ENCODE results near the gene TOMM20L. TPM values are rescaled to one million over a fixed set of nuclear protein-coding genes. Genes with fewer than 3 reads are reported as not detected.
A peak's percentile ranks its signal among the peaks of the same experiment; 100 is the strongest.

The TOMM20L gene
- total RNA-seq, 1 donor from 2014 or later = not detected

GRCh38 chr14:58364316-58364715, 31.4 kb upstream of the TOMM20L start:
- Histone ChIP-seq H3K27me3 (ENCODE audit: control insufficient read depth, insufficient read depth, low read length) (no peaks in the 10 kb centered on the region), H3K36me3 (ENCODE audit: control insufficient read depth, insufficient read depth, low read length) (peaks cover 1% of the 10 kb centered on the region), H3K4me3 (ENCODE audit: low read depth, low read length) (no peak overlapping the region)
- no peak for DNase-seq (ENCODE audit: low read depth)
- TF ChIP-seq CTCF (IDR thresholded peaks at IDR 0.05; ENCODE audit: insufficient read depth, low read length, poor library complexity, severe bottlenecking) = no peak

GRCh38 chr14:58367296-58367695, 28.4 kb upstream of the TOMM20L start:
- H3K27me3 ChIP-seq (ENCODE audit: control insufficient read depth, insufficient read depth, low read length) = no peaks in the 10 kb centered on the region
- TF ChIP-seq CTCF (IDR thresholded peaks at IDR 0.05; ENCODE audit: insufficient read depth, low read length, poor library complexity, severe bottlenecking) = no peak
- no peak for DNase-seq (ENCODE audit: low read depth)
- no peak overlapping the region for H3K4me3 ChIP-seq (ENCODE audit: low read depth, low read length)
- peaks cover 1% of the 10 kb centered on the region for H3K36me3 ChIP-seq (ENCODE audit: control insufficient read depth, insufficient read depth, low read length)

- DNase-seq (ENCODE audit: low read depth) = no peak
- H3K36me3 ChIP-seq (ENCODE audit: control insufficient read depth, insufficient read depth, low read length) = peaks cover 1% of the 10 kb centered on the region
- no peaks in the 10 kb centered on the region for H3K27me3 ChIP-seq (ENCODE audit: control insufficient read depth, insufficient read depth, low read length)
- no peak overlapping the region for H3K4me3 ChIP-seq (ENCODE audit: low read depth, low read length)
- no peak for TF ChIP-seq CTCF (IDR thresholded peaks at IDR 0.05; ENCODE audit: insufficient read depth, low read length, poor library complexity, severe bottlenecking)
These were observed 26.8 kb upstream of the TOMM20L start for GRCh38 chr14:58368956-58369355.

GRCh38 chr14:58376791-58377190, 18.9 kb upstream of the TOMM20L start:
- H3K36me3 ChIP-seq (ENCODE audit: control insufficient read depth, insufficient read depth, low read length) = peaks cover 1% of the 10 kb centered on the region
- no peak for DNase-seq (ENCODE audit: low read depth)
- no peaks in the 10 kb centered on the region for H3K27me3 ChIP-seq (ENCODE audit: control insufficient read depth, insufficient read depth, low read length)
- H3K4me3 ChIP-seq (ENCODE audit: low read depth, low read length) = no peak overlapping the region
- no peak for TF ChIP-seq CTCF (IDR thresholded peaks at IDR 0.05; ENCODE audit: insufficient read depth, low read length, poor library complexity, severe bottlenecking)

GRCh38 chr14:58390830-58391229, 4.9 kb upstream of the TOMM20L start:
- TF ChIP-seq CTCF (IDR thresholded peaks at IDR 0.05; ENCODE audit: insufficient read depth, low read length, poor library complexity, severe bottlenecking) = no peak
- H3K27me3 ChIP-seq (ENCODE audit: control insufficient read depth, insufficient read depth, low read length) = no peaks in the 10 kb centered on the region
- no peaks in the 10 kb centered on the region for H3K36me3 ChIP-seq (ENCODE audit: control insufficient read depth, insufficient read depth, low read length)
- DNase-seq (ENCODE audit: low read depth) = no peak
- no peak overlapping the region for H3K4me3 ChIP-seq (ENCODE audit: low read depth, low read length)

- Histone ChIP-seq H3K4me3 (ENCODE audit: low read depth, low read length) (peak overlapping the region; percentile 33), H3K27me3 (ENCODE audit: control insufficient read depth, insufficient read depth, low read length) (no peaks in the 10 kb centered on the region), H3K36me3 (ENCODE audit: control insufficient read depth, insufficient read depth, low read length) (no peaks in the 10 kb centered on the region)
- TF ChIP-seq CTCF (IDR thresholded peaks at IDR 0.05; ENCODE audit: insufficient read depth, low read length, poor library complexity, severe bottlenecking) = no peak
- no peak for DNase-seq (ENCODE audit: low read depth)
These were observed 243 bp upstream of the TOMM20L start for GRCh38 chr14:58395562-58395811.

Measured in kidney epithelial cell (primary cell).